Lower leg skin (tissue), 4 donors: ENCODE results near the gene PIGO. TPM values are rescaled to one million over a fixed set of nuclear protein-coding genes. Genes with fewer than 3 reads are reported as not detected.

Experiments
- DNase-seq, 2 donors: peaks; one replicate each; pipeline ENCODE4 v3.0.0-alpha.2; 2019; ENCODE audit warnings: low spot score in 2 of 2
- H3K4me3 ChIP-seq: fragments of 200-600 bp; sonication (generic); 2 replicates; pipeline ENCODE4 v1.5.1; 2017; ENCODE audit warnings: mild to moderate bottlenecking, low read depth; ENCODE audit not compliant: poor library complexity, severe bottlenecking
- POLR2A ChIP-seq, 2 donors: fragments of 450-650 bp; IDR thresholded peaks; one replicate each; pipeline ENCODE4 v1.6.1; 2016 to 2017; ENCODE audit warnings: antibody characterized with exemption in 2 of 2, mild to moderate bottlenecking in 1 of 2, moderate library complexity in 1 of 2
- WGBS, 2 donors: methylation state at CpG; one replicate each; pipeline ENCODE4 v1.1.5; 2018; 5-methylcytosine and 5-hydroxymethylcytosine counted together
- intact Hi-C: fragments of 100-400 bp; cut with DNase I; formaldehyde crosslinking; loops from one replicate; pipeline ENCODE4 v1.15.0; 2023; ENCODE audit warnings: low total_unique reads
- total RNA-seq, 4 donors: library from RNA; depleted of rRNA; stranded (reverse); fragments of >200 nt; gene quantifications; one replicate each; pipeline ENCODE4 v1.1.0, GENCODE V29; 2016
- TF ChIP-seq, protein P1 (sequence below), 3 donors: fragments of 450-650 bp; IDR thresholded peaks; one replicate each; pipeline ENCODE4 v1.5.1; 2016; ENCODE audit warnings: antibody characterized with exemption in 3 of 3, mild to moderate bottlenecking in 3 of 3, moderate library complexity in 2 of 3

The PIGO gene
- total RNA-seq, 4 donors from 2014 or later = 9.8 to 21.3 (median 19.0) TPM

DNA sequence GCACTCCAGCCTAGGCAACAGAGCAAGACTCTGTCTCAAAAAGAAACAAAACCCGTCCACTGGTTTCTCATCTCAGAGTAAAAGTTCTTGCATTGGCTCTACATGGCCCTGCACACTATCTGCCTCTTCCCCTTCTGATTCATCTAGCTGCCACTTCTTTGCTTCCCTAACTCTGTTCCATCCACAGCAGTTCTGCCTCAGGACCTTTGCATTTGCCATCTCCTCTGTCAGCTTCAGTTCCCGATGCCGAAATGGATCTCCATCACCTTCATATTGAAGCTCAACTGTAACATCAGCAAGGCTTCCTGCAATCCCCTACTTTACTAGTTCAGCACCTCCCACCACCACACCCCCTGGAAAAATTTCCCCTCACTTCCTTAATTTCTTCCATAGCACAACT is 1.2 kb upstream of the PIGO start:
- WGBS, 2 donors = 89 to 93% methylated on average over 3 of the region's 3 CpGs
- TF ChIP-seq, protein P1, sequence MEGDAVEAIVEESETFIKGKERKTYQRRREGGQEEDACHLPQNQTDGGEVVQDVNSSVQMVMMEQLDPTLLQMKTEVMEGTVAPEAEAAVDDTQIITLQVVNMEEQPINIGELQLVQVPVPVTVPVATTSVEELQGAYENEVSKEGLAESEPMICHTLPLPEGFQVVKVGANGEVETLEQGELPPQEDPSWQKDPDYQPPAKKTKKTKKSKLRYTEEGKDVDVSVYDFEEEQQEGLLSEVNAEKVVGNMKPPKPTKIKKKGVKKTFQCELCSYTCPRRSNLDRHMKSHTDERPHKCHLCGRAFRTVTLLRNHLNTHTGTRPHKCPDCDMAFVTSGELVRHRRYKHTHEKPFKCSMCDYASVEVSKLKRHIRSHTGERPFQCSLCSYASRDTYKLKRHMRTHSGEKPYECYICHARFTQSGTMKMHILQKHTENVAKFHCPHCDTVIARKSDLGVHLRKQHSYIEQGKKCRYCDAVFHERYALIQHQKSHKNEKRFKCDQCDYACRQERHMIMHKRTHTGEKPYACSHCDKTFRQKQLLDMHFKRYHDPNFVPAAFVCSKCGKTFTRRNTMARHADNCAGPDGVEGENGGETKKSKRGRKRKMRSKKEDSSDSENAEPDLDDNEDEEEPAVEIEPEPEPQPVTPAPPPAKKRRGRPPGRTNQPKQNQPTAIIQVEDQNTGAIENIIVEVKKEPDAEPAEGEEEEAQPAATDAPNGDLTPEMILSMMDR (IDR thresholded peaks at IDR 0.05) = no peak
- no peak for TF ChIP-seq POLR2A (IDR thresholded peaks at IDR 0.05)
- intact Hi-C loops = no loop called here
- no peak for DNase-seq
- H3K4me3 ChIP-seq = no peak overlapping the region

DNA sequence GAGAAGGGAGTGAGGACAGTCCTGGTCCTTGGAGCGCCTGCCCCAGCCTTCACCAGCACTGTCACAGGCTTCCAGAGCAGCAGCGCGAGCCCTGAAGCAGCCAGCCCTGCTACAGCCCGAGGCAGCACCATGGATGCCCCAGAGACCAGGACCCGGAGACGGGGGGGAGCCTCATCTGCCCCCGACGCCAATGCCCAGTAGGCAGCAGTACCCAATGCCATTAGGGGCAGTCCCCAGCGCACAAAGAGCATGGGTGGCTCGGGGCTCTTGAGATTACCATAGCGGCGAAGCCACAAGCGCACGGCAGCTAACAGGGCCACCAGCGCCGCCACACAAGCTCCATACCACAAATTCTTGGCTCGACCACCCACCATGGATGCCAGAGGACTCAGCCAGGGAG is 4.9 kb downstream of the PIGO start:
- no peak overlapping the region for H3K4me3 ChIP-seq
- 90 to 97% methylated on average over 6 to 9 of the region's 17 CpGs for WGBS, 2 donors
- TF ChIP-seq, protein P1 (IDR thresholded peaks at IDR 0.05) = no peak
- TF ChIP-seq POLR2A (IDR thresholded peaks at IDR 0.05) = no peak
- DNase-seq = no peak
- intact Hi-C loops = no loop called here

DNA sequence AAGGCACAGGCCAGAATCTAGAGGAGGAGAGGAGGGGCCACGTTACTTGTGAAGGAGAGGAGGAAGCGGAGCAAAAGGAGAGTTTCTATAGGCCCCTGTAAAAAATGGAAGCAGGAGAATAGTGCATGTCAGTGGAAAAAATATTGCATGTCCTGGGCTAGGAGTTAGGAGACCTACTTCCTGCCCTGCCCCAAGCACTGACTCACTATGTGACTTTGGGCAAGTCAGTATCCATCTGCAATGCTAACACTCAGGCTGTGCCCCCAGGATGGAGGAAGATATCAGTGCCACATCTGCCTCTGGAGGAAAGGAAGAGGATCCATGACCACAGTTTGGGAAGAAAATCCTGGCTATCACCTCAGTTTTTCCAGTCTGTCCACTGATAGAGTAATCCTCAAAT is 7.0 kb downstream of the PIGO start:
- TF ChIP-seq, protein P1 (IDR thresholded peaks at IDR 0.05) = no peak
- TF ChIP-seq POLR2A (IDR thresholded peaks at IDR 0.05) = no peak
- intact Hi-C loops = no loop called here
- H3K4me3 ChIP-seq = no peak overlapping the region
- WGBS, 2 donors = 66 to 88% methylated on average over 2 of the region's 2 CpGs
- DNase-seq = no peak

DNA sequence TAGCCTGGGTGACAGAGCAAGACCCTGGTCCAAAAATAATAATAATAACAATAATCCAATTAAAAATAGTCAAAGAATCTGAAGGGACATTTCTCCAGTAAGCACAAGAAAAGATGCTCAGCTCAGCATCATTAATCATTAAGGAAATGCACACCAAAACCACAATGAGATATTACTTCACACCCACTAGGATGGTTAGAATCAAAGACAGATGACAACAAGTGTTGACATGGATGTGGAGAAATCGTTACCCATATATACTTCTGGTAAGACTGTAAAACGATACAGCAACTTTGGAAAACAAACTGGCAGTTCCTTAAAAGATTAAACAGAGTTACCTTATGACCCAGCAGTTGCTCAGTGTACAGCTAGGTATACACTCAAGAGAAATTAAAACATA is 11.3 kb downstream of the PIGO start:
- TF ChIP-seq, protein P1 (IDR thresholded peaks at IDR 0.05) = no peak
- no peak for TF ChIP-seq POLR2A (IDR thresholded peaks at IDR 0.05)

DNA sequence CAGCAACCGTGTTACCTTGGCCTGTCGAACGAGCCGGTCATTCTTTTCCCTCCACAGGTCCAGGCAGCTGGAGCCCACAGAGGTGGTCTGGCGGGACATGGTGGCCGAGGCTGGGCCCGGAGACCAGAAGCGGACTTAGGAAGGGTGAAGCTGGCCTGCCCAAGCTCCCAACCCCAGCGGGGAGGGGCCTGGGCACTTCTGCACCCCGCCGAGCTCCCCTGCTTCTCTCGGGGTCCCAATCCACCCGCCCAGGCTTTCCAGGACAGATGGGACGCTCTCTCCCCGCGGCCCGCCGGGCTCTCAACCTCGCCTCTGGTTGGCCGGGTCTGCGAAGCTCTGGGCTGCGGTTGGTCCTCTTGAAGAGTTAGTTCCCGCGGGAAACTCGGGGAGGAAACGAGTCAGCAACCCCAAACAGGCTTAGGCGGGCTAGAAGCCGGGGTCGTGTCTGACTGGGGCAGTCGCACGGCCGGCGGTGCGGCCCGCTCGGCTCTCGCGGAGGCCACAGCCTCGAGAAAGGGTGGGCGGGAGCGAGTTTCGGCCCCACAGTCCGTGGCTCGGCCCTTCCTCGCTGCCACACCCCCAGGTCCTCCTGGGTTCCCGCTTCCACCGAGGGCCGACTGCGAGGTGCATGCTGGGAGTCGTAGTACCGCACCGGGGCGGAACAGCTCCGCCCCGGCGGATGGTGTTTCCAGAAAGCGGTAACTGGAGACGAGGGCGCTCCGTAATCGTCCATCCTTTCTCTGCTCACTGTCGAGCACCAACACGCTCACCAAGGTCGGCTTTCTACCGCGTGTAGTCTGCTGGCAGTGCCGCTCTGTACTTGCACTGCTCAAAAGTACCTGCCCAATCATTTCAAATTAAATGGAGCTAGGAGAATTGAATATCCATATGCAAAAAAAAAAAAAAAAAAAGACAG is 16.7 kb downstream of the PIGO start, which contains the start of gene FANCG:
FANCG (minus strand) TSS at position 517 of the 916 bp plus-strand sequence; CDS start at position 99, 418 bp downstream.
- 0% methylated on average over 25 to 33 of the region's 67 CpGs for WGBS, 2 donors
- peak; percentile 84 to 96 for DNase-seq
- TF ChIP-seq POLR2A (IDR thresholded peaks at IDR 0.05) = no peak
- TF ChIP-seq, protein P1 (IDR thresholded peaks at IDR 0.05) = no peak
- H3K4me3 ChIP-seq = peak within 1 kb of the TSS; percentile 47
- intact Hi-C loops = no loop called here

More for the DNA sequence above, 11.3 kb downstream of the PIGO start:
- intact Hi-C loops = no loop called here
- DNase-seq = no peak
- H3K4me3 ChIP-seq = no peak overlapping the region
- 70 to 81% methylated on average over 2 of the region's 2 CpGs for WGBS, 2 donors
